ENCODE results near the gene RABL3.

GRCh38 chr3:120762615-120763014 lies 20.3 kb upstream of the RABL3 start:
- TF ChIP-seq CTCF (conservative IDR thresholded peaks at IDR 0.05; ENCODE audit: low read depth, low read length), result no peak
- TF ChIP-seq EZH2 (IDR thresholded peaks at IDR 0.05; ENCODE audit: borderline replicate concordance, low read depth, low read length, poor library complexity, severe bottlenecking), result no peak
